KMS-11 (cell line): ENCODE data around the gene ABCA12.

Source experiments
- H2AFZ ChIP-seq: fragments of 200-600 bp; sonication (generic); 2 replicates; pipeline ENCODE4 v1.6.1; 2016; ENCODE audit warnings: antibody characterized with exemption, mixed run types, low read depth
- H3K27ac ChIP-seq: fragments of 200-600 bp; sonication (generic); 2 replicates; pipeline ENCODE4 v1.6.1; 2016; ENCODE audit warnings: mild to moderate bottlenecking, mixed run types
- H3K27me3 ChIP-seq: fragments of 200-600 bp; sonication (generic); 2 replicates; pipeline ENCODE4 v1.6.1; 2017; ENCODE audit warnings: mild to moderate bottlenecking, low read depth, mixed run types, moderate library complexity; ENCODE audit not compliant: insufficient read depth
- H3K36me3 ChIP-seq: fragments of 200-600 bp; sonication (generic); 2 replicates; pipeline ENCODE4 v1.6.1; 2017; ENCODE audit warnings: mild to moderate bottlenecking, mixed run types; ENCODE audit not compliant: insufficient read depth
- H3K4me1 ChIP-seq: fragments of 200-600 bp; sonication (generic); 2 replicates; pipeline ENCODE4 v1.6.1; 2016; ENCODE audit warnings: mild to moderate bottlenecking, low read depth, mixed run types; ENCODE audit not compliant: poor library complexity, severe bottlenecking
- H3K4me2 ChIP-seq: fragments of 200-600 bp; sonication (generic); 2 replicates; pipeline ENCODE4 v1.7.0; 2016; ENCODE audit warnings: mild to moderate bottlenecking, mixed run types
- H3K4me3 ChIP-seq: fragments of 200-600 bp; sonication (generic); IDR thresholded peaks from 2 replicates; pipeline ENCODE4 v1.6.1; 2017; ENCODE audit warnings: low read depth, low read length, mixed read lengths; ENCODE audit not compliant: insufficient read depth
- H3K79me2 ChIP-seq: fragments of 200-600 bp; sonication (generic); 2 replicates; pipeline ENCODE4 v1.6.1; 2016; ENCODE audit warnings: low read depth, mixed run types; ENCODE audit not compliant: insufficient read depth
- H3K9ac ChIP-seq: fragments of 200-600 bp; sonication (generic); 2 replicates; pipeline ENCODE4 v1.6.1; 2016; ENCODE audit warnings: mild to moderate bottlenecking, mixed run types
- H4K20me1 ChIP-seq: fragments of 200-600 bp; sonication (generic); 2 replicates; pipeline ENCODE4 v1.6.1; 2016; ENCODE audit warnings: mild to moderate bottlenecking, mixed run types; ENCODE audit not compliant: insufficient read depth
- CTCF ChIP-seq: fragments of 200-600 bp; sonication (generic); conservative IDR thresholded peaks from 2 replicates; pipeline ENCODE4 v1.6.1; 2017; ENCODE audit warnings: low read depth, mild to moderate bottlenecking, antibody characterized with exemption, low read length, moderate library complexity, mixed read lengths

The ABCA12 gene

GRCh38 chr2:215145611-215146010, 7.2 kb upstream of the ABCA12 start:
- H3K4me3 ChIP-seq, result no peak overlapping the region
- H3K27me3 ChIP-seq, result no peaks in the 10 kb centered on the region
- no peaks in the 10 kb centered on the region for H4K20me1 ChIP-seq
- no peak overlapping the region for H3K9ac ChIP-seq
- H3K36me3 ChIP-seq, result no peaks in the 10 kb centered on the region
- H2AFZ ChIP-seq, result no peak overlapping the region
- TF ChIP-seq CTCF, result no peak
- no peaks in the 10 kb centered on the region for H3K79me2 ChIP-seq
- no peak overlapping the region for H3K4me2 ChIP-seq
- no peaks in the 10 kb centered on the region for H3K4me1 ChIP-seq
- H3K27ac ChIP-seq, result no peak overlapping the region

GRCh38 chr2:215144106-215144875, 5.9 kb upstream of the ABCA12 start:
- Histone ChIP-seq H2AFZ (no peak overlapping the region), H3K27ac (no peak overlapping the region), H3K27me3 (no peaks in the 10 kb centered on the region), H3K79me2 (no peaks in the 10 kb centered on the region), H3K4me3 (no peak overlapping the region), H3K4me1 (no peaks in the 10 kb centered on the region), H4K20me1 (no peaks in the 10 kb centered on the region), H3K4me2 (no peak overlapping the region), H3K36me3 (no peaks in the 10 kb centered on the region), H3K9ac (no peak overlapping the region)
- TF ChIP-seq CTCF, result no peak

GRCh38 chr2:215143458-215143857, 5.0 kb upstream of the ABCA12 start:
- no peak for TF ChIP-seq CTCF

GRCh38 chr2:215141706-215142105, 3.3 kb upstream of the ABCA12 start:
- no peak overlapping the region for H3K27ac ChIP-seq
- no peak overlapping the region for H2AFZ ChIP-seq
- H3K9ac ChIP-seq, result no peak overlapping the region
- no peaks in the 10 kb centered on the region for H3K27me3 ChIP-seq
- no peaks in the 10 kb centered on the region for H3K36me3 ChIP-seq
- no peaks in the 10 kb centered on the region for H4K20me1 ChIP-seq
- TF ChIP-seq CTCF, result no peak
- no peaks in the 10 kb centered on the region for H3K79me2 ChIP-seq
- H3K4me1 ChIP-seq, result no peaks in the 10 kb centered on the region
- no peak overlapping the region for H3K4me3 ChIP-seq
- H3K4me2 ChIP-seq, result no peak overlapping the region

More at GRCh38 chr2:215143458-215143857, 5.0 kb upstream of the ABCA12 start:
- H3K27me3 ChIP-seq, result no peaks in the 10 kb centered on the region
- H3K9ac ChIP-seq, result no peak overlapping the region
- no peaks in the 10 kb centered on the region for H3K36me3 ChIP-seq
- no peaks in the 10 kb centered on the region for H3K79me2 ChIP-seq
- no peak overlapping the region for H3K27ac ChIP-seq
- no peak overlapping the region for H3K4me2 ChIP-seq
- no peak overlapping the region for H2AFZ ChIP-seq
- H4K20me1 ChIP-seq, result no peaks in the 10 kb centered on the region
- no peaks in the 10 kb centered on the region for H3K4me1 ChIP-seq
- no peak overlapping the region for H3K4me3 ChIP-seq
